ENCODE data around the gene ZNF408. TPM values are rescaled to one million over a fixed set of nuclear protein-coding genes. Genes with fewer than 3 reads are reported as not detected.

Gene ZNF408
- total RNA-seq, 2 donors from 2014 or later = 9.9 to 17.8 TPM

DNA sequence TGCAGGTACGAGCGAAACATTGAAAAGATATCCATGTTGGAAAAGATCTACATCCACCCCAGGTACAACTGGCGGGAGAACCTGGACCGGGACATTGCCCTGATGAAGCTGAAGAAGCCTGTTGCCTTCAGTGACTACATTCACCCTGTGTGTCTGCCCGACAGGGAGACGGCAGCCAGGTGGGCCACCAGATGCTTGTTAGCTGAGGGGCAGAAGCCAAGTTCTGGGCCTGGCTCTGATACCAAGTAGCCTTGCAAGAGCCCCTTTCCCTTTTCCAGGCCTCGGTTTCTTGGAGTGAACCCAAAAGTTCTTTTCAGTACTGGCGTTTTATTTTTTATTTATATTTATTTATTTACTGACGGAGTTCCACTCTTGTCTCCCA, 27.8 kb downstream of the ZNF408 start:
- no peak for DNase-seq (ENCODE audit: low spot score)
- Histone ChIP-seq H3K36me3 (no peaks in the 10 kb centered on the region), H3K4me1 (replicated peaks) (no peaks in the 10 kb centered on the region), H3K4me3 (no peak overlapping the region), H3K27ac (no peak overlapping the region), H3K27me3 (replicated peaks; ENCODE audit: insufficient read depth) (no peaks in the 10 kb centered on the region), H3K9me3 (no peaks in the 10 kb centered on the region)
- WGBS = 75% methylated on average over 9 of the region's 9 CpGs
- intact Hi-C loops (cut with DNase I) = no loop called here
- TF ChIP-seq, protein P1, sequence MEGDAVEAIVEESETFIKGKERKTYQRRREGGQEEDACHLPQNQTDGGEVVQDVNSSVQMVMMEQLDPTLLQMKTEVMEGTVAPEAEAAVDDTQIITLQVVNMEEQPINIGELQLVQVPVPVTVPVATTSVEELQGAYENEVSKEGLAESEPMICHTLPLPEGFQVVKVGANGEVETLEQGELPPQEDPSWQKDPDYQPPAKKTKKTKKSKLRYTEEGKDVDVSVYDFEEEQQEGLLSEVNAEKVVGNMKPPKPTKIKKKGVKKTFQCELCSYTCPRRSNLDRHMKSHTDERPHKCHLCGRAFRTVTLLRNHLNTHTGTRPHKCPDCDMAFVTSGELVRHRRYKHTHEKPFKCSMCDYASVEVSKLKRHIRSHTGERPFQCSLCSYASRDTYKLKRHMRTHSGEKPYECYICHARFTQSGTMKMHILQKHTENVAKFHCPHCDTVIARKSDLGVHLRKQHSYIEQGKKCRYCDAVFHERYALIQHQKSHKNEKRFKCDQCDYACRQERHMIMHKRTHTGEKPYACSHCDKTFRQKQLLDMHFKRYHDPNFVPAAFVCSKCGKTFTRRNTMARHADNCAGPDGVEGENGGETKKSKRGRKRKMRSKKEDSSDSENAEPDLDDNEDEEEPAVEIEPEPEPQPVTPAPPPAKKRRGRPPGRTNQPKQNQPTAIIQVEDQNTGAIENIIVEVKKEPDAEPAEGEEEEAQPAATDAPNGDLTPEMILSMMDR (IDR thresholded peaks at IDR 0.05) = no peak
- TF ChIP-seq POLR2AphosphoS5 (IDR thresholded peaks at IDR 0.05) (no peak), POLR2A (IDR thresholded peaks at IDR 0.05) (no peak)

DNA sequence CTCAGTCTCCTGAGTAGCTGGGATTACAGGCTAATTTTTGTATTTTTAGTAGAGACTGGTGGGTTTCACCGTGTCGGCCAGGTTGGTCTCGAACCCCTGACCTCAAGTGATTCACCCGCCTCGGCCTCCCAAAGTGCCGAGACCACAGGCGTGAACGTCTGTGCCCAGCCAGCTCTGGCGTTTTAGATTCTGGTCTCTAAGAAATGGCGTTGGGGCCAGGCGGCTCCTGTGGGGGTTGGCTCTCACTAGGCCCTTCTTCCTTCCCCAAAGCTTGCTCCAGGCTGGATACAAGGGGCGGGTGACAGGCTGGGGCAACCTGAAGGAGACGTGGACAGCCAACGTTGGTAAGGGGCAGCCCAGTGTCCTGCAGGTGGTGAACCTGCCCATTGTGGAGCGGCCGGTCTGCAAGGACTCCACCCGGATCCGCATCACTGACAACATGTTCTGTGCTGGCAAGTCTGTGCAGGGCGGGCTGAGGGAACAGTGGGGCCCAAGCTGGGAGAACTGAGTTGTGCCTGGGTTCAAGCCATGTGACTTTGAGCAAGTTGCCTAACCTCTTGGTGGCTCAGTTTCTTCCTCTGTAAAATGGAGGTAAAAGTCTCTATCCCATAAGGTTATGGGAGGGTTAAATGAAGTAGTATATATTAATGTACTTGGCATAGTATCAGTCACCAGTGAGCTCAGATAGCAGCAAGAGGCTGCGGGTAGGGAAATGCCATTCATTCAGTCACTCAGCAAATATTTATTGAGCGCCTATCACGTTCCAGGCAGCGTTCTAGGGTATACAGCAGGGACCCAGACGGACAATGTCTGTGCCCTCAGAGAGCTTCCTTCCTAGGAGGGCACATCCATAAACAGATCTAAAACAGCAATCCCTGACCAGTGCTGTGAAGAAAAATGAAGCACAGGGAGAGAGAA, 28.5 kb downstream of the ZNF408 start:
- WGBS = 75% methylated on average over 24 of the region's 24 CpGs
- intact Hi-C loops (cut with DNase I) = no loop called here
- no peak for DNase-seq (ENCODE audit: low spot score)

DNA sequence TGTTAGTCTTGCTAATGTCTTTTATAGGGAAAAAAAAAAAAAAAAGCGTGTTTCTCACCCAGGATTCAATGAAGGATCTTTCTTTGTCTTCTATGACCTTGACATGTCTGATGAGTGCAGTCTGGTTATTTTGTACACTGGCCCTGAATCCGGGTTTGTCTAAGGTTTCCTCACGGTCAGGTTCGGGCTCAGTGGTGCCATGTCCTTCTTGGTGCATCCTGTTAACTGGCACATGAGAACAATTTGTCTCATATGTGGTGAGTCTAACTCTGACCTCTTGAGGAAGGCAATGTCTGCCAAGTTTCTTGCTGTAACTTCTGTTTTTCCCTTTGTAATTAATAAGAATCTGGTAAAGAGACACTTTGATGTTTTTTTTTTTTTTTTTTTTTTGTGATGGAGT, 30.7 kb downstream of the ZNF408 start:
- intact Hi-C loops (cut with DNase I) = no loop called here
- TF ChIP-seq, protein P1 (IDR thresholded peaks at IDR 0.05) = no peak
- TF ChIP-seq POLR2A (IDR thresholded peaks at IDR 0.05) (no peak), POLR2AphosphoS5 (IDR thresholded peaks at IDR 0.05) (no peak)
- Histone ChIP-seq H3K9me3 (no peaks in the 10 kb centered on the region), H3K4me3 (no peak overlapping the region), H3K27me3 (replicated peaks; ENCODE audit: insufficient read depth) (no peaks in the 10 kb centered on the region), H3K27ac (no peak overlapping the region), H3K36me3 (no peaks in the 10 kb centered on the region), H3K4me1 (replicated peaks) (no peaks in the 10 kb centered on the region)
- WGBS = 85% methylated on average over 4 of the region's 4 CpGs
- DNase-seq (ENCODE audit: low spot score) = no peak

More for the DNA sequence above, 28.5 kb downstream of the ZNF408 start:
- Histone ChIP-seq H3K9me3 (no peaks in the 10 kb centered on the region), H3K4me1 (replicated peaks) (no peaks in the 10 kb centered on the region), H3K4me3 (no peak overlapping the region), H3K27me3 (replicated peaks; ENCODE audit: insufficient read depth) (no peaks in the 10 kb centered on the region), H3K27ac (no peak overlapping the region), H3K36me3 (no peaks in the 10 kb centered on the region)
- TF ChIP-seq, protein P1 (IDR thresholded peaks at IDR 0.05) = no peak
- TF ChIP-seq POLR2A (IDR thresholded peaks at IDR 0.05) (no peak), POLR2AphosphoS5 (IDR thresholded peaks at IDR 0.05) (no peak)

DNA sequence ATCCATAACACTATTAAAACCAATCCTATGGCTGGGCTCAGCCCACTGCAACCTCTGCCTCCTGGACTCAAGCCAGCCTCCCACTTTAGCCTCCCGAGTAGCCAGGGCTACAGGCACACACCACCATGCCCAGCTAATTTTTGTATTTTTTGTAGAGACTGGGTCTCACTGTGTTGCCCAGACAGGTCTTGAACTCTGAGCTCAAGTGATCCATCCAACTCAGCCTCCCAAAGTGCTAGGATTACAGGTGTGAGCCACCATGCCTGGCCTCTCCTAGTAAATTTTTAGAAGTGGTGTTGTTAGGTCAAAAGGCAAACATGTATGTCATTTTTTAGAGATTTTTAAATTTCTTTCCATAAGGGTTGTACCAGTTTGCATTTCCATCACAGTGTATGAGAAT, 32.4 kb downstream of the ZNF408 start:
- Histone ChIP-seq H3K36me3 (no peaks in the 10 kb centered on the region), H3K4me1 (replicated peaks) (no peaks in the 10 kb centered on the region), H3K9me3 (no peaks in the 10 kb centered on the region), H3K4me3 (no peak overlapping the region), H3K27ac (no peak overlapping the region), H3K27me3 (replicated peaks; ENCODE audit: insufficient read depth) (no peaks in the 10 kb centered on the region)
- DNase-seq (ENCODE audit: low spot score) = no peak
- intact Hi-C loops (cut with DNase I) = no loop called here
- TF ChIP-seq, protein P1 (IDR thresholded peaks at IDR 0.05) = no peak
- TF ChIP-seq POLR2AphosphoS5 (IDR thresholded peaks at IDR 0.05) = no peak
- TF ChIP-seq POLR2A (IDR thresholded peaks at IDR 0.05) = no peak
- WGBS = 94% methylated on average over 1 of the region's 1 CpG

DNA sequence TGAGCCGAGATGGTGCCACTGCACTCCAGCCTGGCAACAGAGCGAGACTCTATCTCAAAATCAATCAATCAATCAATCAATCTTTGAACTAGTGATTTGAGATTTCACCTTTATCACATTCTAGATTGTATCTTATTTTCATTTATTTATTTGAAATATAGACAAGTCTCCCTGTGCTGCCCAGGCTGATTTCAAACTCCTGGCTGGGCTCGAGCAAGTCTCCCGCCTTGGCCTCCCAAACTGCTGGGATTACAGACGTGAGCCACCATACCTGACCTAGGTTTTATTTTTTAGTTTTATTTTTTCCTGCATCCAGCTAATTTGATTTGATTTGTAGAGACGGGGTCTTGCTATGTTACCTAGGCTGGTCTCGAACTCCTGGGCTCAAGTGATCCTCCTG, 35.3 kb downstream of the ZNF408 start:
- TF ChIP-seq POLR2A (IDR thresholded peaks at IDR 0.05) = no peak
- TF ChIP-seq POLR2AphosphoS5 (IDR thresholded peaks at IDR 0.05) = no peak
- TF ChIP-seq, protein P1 (IDR thresholded peaks at IDR 0.05) = no peak
- no peaks in the 10 kb centered on the region for H3K27me3 ChIP-seq (replicated peaks; ENCODE audit: insufficient read depth)

More for the DNA sequence above, 35.3 kb downstream of the ZNF408 start:
- 90% methylated on average over 7 of the region's 7 CpGs for WGBS
- DNase-seq (ENCODE audit: low spot score) = no peak
- H3K9me3 ChIP-seq = no peaks in the 10 kb centered on the region
- H3K4me3 ChIP-seq = no peak overlapping the region
- H3K27ac ChIP-seq = no peak overlapping the region
- intact Hi-C loops (cut with DNase I) = no loop called here
- no peaks in the 10 kb centered on the region for H3K36me3 ChIP-seq
- H3K4me1 ChIP-seq (replicated peaks) = no peaks in the 10 kb centered on the region

Measured in prostate gland (tissue), 2 donors.